GM23248 (cell line): ENCODE measurements around the gene TIAM2. TPM values are rescaled to one million over a fixed set of nuclear protein-coding genes. Genes with fewer than 3 reads are reported as not detected.
A peak's percentile ranks its signal among the peaks of the same experiment; 100 is the strongest.
"Not testable (repeated sequence)": the region's sequence is repeated elsewhere in the genome, so short reads cannot be mapped to it uniquely, and the experiment has no call there.

Experiments used
- DNase-seq: peaks from one replicate; pipeline ENCODE4 v3.0.0-alpha.2; 2015
- H2AFZ ChIP-seq: fragments of 200-600 bp; sonication (generic); 2 replicates; pipeline ENCODE4 v1.6.1; 2016; ENCODE audit warnings: antibody characterized with exemption
- H3F3A ChIP-seq: fragments of 200-600 bp; sonication (generic); 2 replicates; pipeline ENCODE4 v1.6.1; 2016; ENCODE audit warnings: mild to moderate bottlenecking, antibody characterized with exemption, mixed run types; ENCODE audit not compliant: insufficient read depth
- H3K27ac ChIP-seq: fragments of 200-600 bp; sonication (generic); 2 replicates; pipeline ENCODE4 v1.5.1; 2016; ENCODE audit warnings: mild to moderate bottlenecking
- H3K27me3 ChIP-seq: fragments of 200-600 bp; sonication (generic); replicated peaks from 2 replicates; pipeline ENCODE4 v1.6.1; 2016; ENCODE audit warnings: mild to moderate bottlenecking; ENCODE audit not compliant: insufficient read depth
- H3K36me3 ChIP-seq: fragments of 200-600 bp; sonication (generic); 2 replicates; pipeline ENCODE4 v1.6.1; 2016; ENCODE audit warnings: low read depth, mild to moderate bottlenecking
- H3K4me1 ChIP-seq: fragments of 200-600 bp; sonication (generic); 2 replicates; pipeline ENCODE4 v1.6.1; 2016; ENCODE audit warnings: mild to moderate bottlenecking; ENCODE audit not compliant: insufficient read depth
- H3K4me2 ChIP-seq: fragments of 200-600 bp; sonication (generic); one replicate; pipeline ENCODE4 v1.6.1; 2016; ENCODE audit warnings: mild to moderate bottlenecking; ENCODE audit not compliant: unreplicated experiment
- H3K4me3 ChIP-seq: fragments of 200-600 bp; sonication (generic); 2 replicates; pipeline ENCODE4 v1.5.1; 2016; ENCODE audit warnings: mild to moderate bottlenecking
- H3K79me2 ChIP-seq: fragments of 200-600 bp; sonication (generic); 2 replicates; pipeline ENCODE4 v1.6.1; 2016; ENCODE audit warnings: mild to moderate bottlenecking; ENCODE audit not compliant: insufficient read depth
- H3K9ac ChIP-seq: fragments of 200-600 bp; sonication (generic); 2 replicates; pipeline ENCODE4 v1.6.1; 2016; ENCODE audit warnings: mild to moderate bottlenecking
- H3K9me2 ChIP-seq: fragments of 200-600 bp; sonication (generic); 2 replicates; pipeline ENCODE4 v1.6.1; 2016; ENCODE audit warnings: mixed run types, mild to moderate bottlenecking, moderate library complexity; ENCODE audit not compliant: insufficient read depth
- H3K9me3 ChIP-seq: fragments of 200-600 bp; sonication (generic); one replicate; pipeline ENCODE4 v1.6.1; 2017; ENCODE audit warnings: low read depth
- H4K20me1 ChIP-seq: fragments of 200-600 bp; sonication (generic); 2 replicates; pipeline ENCODE4 v1.6.0; 2016; ENCODE audit not compliant: insufficient read depth
- EZH2 ChIP-seq: fragments of 200-600 bp; sonication (generic); IDR thresholded peaks from 2 replicates; pipeline ENCODE4 v1.6.1; 2018; ENCODE audit warnings: antibody characterized with exemption, mild to moderate bottlenecking; ENCODE audit not compliant: insufficient read depth, poor library complexity, severe bottlenecking
- EZH2phosphoT487 ChIP-seq: fragments of 200-600 bp; sonication (generic); IDR thresholded peaks from 2 replicates; pipeline ENCODE4 v1.6.1; 2018; ENCODE audit warnings: antibody characterized with exemption, moderate library complexity, mild to moderate bottlenecking, low read depth; ENCODE audit not compliant: insufficient read depth
- WGBS, 2 experiments: methylation state at CpG; one replicate each; pipeline ENCODE4 v1.1.6; 2015 to 2017; ENCODE audit warnings: low lambda C conversion rate in 2 of 2, low coverage in 1 of 2; ENCODE audit errors: missing lambda C conversion rate in 2 of 2; 5-methylcytosine and 5-hydroxymethylcytosine counted together
- in situ Hi-C: fragments of 300-500 bp; cut with MboI; formaldehyde crosslinking; loops from 2 replicates; pipeline ENCODE4 v1.15.0; 2020
- polyA plus RNA-seq: library from polyadenylated mRNA; unstranded; fragments of >200 nt; fragmentation: Nextera tagmentation; extraction: Ambion mirVana; gene quantifications from 2 replicates; pipeline ENCODE4 v1.2.1, GENCODE V29; 2016
- total RNA-seq: library from RNA; depleted of rRNA; stranded (reverse); fragments of >200 nt; shearing (Covaris generic); gene quantifications from 2 replicates; pipeline ENCODE4 v1.2.3, GENCODE V29; 2014

Gene TIAM2
- total and polyA plus RNA-seq, 2 experiments from 2014 or later: 2.4 to 2.6 TPM

- Histone ChIP-seq H3K9me2 (no peaks in the 10 kb centered on the region), H3K4me3 (no peak overlapping the region), H3F3A (peaks cover 9% of the 10 kb centered on the region; the same call in 1 of the 2 replicates), H2AFZ (no peak overlapping the region), H3K79me2 (no peaks in the 10 kb centered on the region), H3K9ac (no peak overlapping the region), H3K36me3 (no peaks in the 10 kb centered on the region), H3K27me3 (no peaks in the 10 kb centered on the region), H3K9me3 (no peaks in the 10 kb centered on the region), H3K4me2 (no peak overlapping the region), H3K4me1 (peaks cover 21% of the 10 kb centered on the region), H4K20me1 (no peaks in the 10 kb centered on the region), H3K27ac (no peak overlapping the region)
- TF ChIP-seq EZH2phosphoT487: no peak
- WGBS, 2 experiments: 96 to 97% methylated on average over 6 of the region's 6 CpGs
- no peak for DNase-seq
- in situ Hi-C loops: no loop called here
These were observed 105.5 kb downstream of the TIAM2 start for GRCh38 chr6:155100591-155100990.

GRCh38 chr6:155103083-155103645 is 108.0 kb downstream of the TIAM2 start:
- H3K9ac ChIP-seq, H4K20me1 ChIP-seq, H3F3A ChIP-seq, H3K9me2 ChIP-seq, H3K9me3 ChIP-seq, H3K27me3 ChIP-seq, in situ Hi-C loops, H3K79me2 ChIP-seq, H2AFZ ChIP-seq, H3K36me3 ChIP-seq: not testable (repeated sequence)
- peak overlapping the region; percentile 31 for H3K27ac ChIP-seq
- DNase-seq: peak; percentile 65
- peak overlapping the region; percentile 15; the same call in 1 of the 2 replicates for H3K4me3 ChIP-seq
- H3K4me2 ChIP-seq: peak overlapping the region; percentile 49
- WGBS, 2 experiments: 69 to 74% methylated on average over 9 of the region's 9 CpGs
- peaks cover 21% of the 10 kb centered on the region for H3K4me1 ChIP-seq

GRCh38 chr6:155103816-155104366 is 108.8 kb downstream of the TIAM2 start:
- Histone ChIP-seq H3K27me3 (no peaks in the 10 kb centered on the region), H3K9ac (no peak overlapping the region), H2AFZ (no peak overlapping the region), H4K20me1 (no peaks in the 10 kb centered on the region), H3K36me3 (no peaks in the 10 kb centered on the region), H3F3A (peaks cover 9% of the 10 kb centered on the region; the same call in 1 of the 2 replicates), H3K4me2 (no peak overlapping the region), H3K9me3 (no peaks in the 10 kb centered on the region), H3K79me2 (no peaks in the 10 kb centered on the region), H3K4me1 (peaks cover 21% of the 10 kb centered on the region), H3K4me3 (no peak overlapping the region), H3K9me2 (no peaks in the 10 kb centered on the region), H3K27ac (peak overlapping the region; percentile 31)
- no peak for TF ChIP-seq EZH2phosphoT487
- TF ChIP-seq EZH2: no peak
- WGBS, 2 experiments: 37 to 43% methylated on average over 5 of the region's 5 CpGs
- in situ Hi-C loops: no loop called here
- DNase-seq: peak; percentile 47

GRCh38 chr6:155106456-155107115 is 111.5 kb downstream of the TIAM2 start:
- Histone ChIP-seq H3K79me2 (no peaks in the 10 kb centered on the region), H4K20me1 (no peaks in the 10 kb centered on the region), H3K4me3 (no peak overlapping the region), H2AFZ (no peak overlapping the region), H3K4me2 (no peak overlapping the region), H3F3A (peaks cover 9% of the 10 kb centered on the region; the same call in 1 of the 2 replicates), H3K4me1 (peaks cover 21% of the 10 kb centered on the region), H3K9me3 (no peaks in the 10 kb centered on the region), H3K9ac (no peak overlapping the region), H3K36me3 (no peaks in the 10 kb centered on the region), H3K27me3 (no peaks in the 10 kb centered on the region), H3K9me2 (no peaks in the 10 kb centered on the region), H3K27ac (no peak overlapping the region)
- in situ Hi-C loops: no loop called here
- no peak for DNase-seq
- TF ChIP-seq EZH2 (no peak), EZH2phosphoT487 (no peak)
- 94 to 97% methylated on average over 8 of the region's 8 CpGs for WGBS, 2 experiments
